OCI-LY3 (cell line): Measurements from ENCODE around the gene BCL11B.

Source experiments
- H2AFZ ChIP-seq: fragments of 200-600, 300-600 bp; shearing (Covaris generic); 2 replicates; pipeline ENCODE4 v1.6.0; 2014; ENCODE audit warnings: antibody characterized with exemption, low read depth, low read length
- H3K27ac ChIP-seq: fragments of 200-600, 300-600 bp; sonication (generic); 2 replicates; pipeline ENCODE4 v1.5.1; 2014; ENCODE audit warnings: mild to moderate bottlenecking, low read length, moderate library complexity, mixed read lengths
- H3K27me3 ChIP-seq: fragments of 200-600, 300-600 bp; sonication (generic); 2 replicates; pipeline ENCODE4 v1.6.1; 2014; ENCODE audit warnings: low read depth, low read length, mixed read lengths
- H3K36me3 ChIP-seq: fragments of 200-600, 300-600 bp; sonication (generic); replicated peaks from 2 replicates; pipeline ENCODE3; 2014; ENCODE audit warnings: low read depth, low read length, mixed read lengths
- H3K4me1 ChIP-seq: fragments of 300-600, 200-600 bp; sonication (generic); 2 replicates; pipeline ENCODE4 v1.6.1; 2014; ENCODE audit warnings: low read length, mixed read lengths
- H3K4me2 ChIP-seq: fragments of 200-600, 300-600 bp; sonication (generic); 2 replicates; pipeline ENCODE4 v1.6.1; 2014; ENCODE audit warnings: low read length, mixed read lengths
- H3K4me3 ChIP-seq: fragments of 300-600, 200-600 bp; sonication (generic); 2 replicates; pipeline ENCODE4 v1.5.1; 2014; ENCODE audit warnings: antibody characterized with exemption, mild to moderate bottlenecking, low read length, moderate library complexity
- H3K79me2 ChIP-seq: fragments of 300-600, 200-600 bp; shearing (Covaris generic); 2 replicates; pipeline ENCODE4 v1.6.1; 2014; ENCODE audit warnings: mild to moderate bottlenecking, low read length, mixed read lengths
- H3K9ac ChIP-seq: fragments of 300-600, 200-600 bp; shearing (Covaris generic); 2 replicates; pipeline ENCODE4 v1.6.0; 2014; ENCODE audit warnings: mild to moderate bottlenecking, low read length, moderate library complexity
- H3K9me3 ChIP-seq: fragments of 200-600, 300-600 bp; shearing (Covaris generic); 2 replicates; pipeline ENCODE4 v1.6.1; 2014; ENCODE audit warnings: low read length, mixed read lengths; ENCODE audit not compliant: insufficient read depth
- H4K20me1 ChIP-seq: fragments of 200-600, 300-600 bp; sonication (generic); 2 replicates; pipeline ENCODE4 v1.6.1; 2016; ENCODE audit warnings: low read length, mixed read lengths; ENCODE audit not compliant: insufficient read depth
- CTCF ChIP-seq: fragments of 200-600, 300-600 bp; sonication (generic); IDR thresholded peaks from 2 replicates; pipeline ENCODE4 v1.5.1; 2014; ENCODE audit warnings: antibody characterized with exemption, low read length, low read depth
- EZH2phosphoT487 ChIP-seq: fragments of 200-600 bp; shearing (Covaris generic); IDR thresholded peaks from 2 replicates; pipeline ENCODE4 v1.6.1; 2018; ENCODE audit warnings: antibody characterized with exemption, mixed run types, low read depth

Gene BCL11B

DNA sequence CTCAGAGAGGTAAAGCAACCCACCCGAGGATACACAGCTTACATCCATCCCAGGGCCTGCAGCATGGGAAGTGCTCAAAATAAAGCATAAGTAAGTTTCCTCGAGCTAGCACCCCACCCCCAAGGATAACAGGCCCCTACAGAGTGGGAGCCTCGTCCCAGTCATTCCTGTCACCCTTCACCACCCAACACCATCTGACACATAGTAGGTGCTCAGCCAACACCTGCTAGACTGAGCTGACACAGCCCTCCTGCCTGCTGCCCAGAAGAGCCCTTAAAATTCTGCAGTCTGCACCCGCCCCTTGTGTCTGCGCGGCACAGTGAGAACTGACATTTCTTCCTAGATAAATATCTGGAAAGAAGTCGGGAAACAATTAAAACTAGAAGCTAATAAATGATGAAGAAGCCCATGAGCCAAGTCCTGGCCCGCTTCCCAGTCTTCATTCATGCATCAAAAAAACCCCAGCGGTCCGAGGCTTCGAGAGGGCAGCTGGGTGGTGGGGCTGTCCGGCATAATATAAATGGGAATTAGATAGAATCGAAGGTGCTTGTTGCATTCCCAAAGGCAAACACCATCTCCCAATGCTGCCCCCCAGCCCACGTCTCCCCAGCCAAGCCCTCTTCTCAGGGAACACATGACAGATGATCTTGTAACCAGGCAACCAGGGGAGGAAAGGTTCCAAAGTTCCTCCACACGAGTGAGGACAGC lies 76.2 kb downstream of the BCL11B start:
- Histone ChIP-seq H3K9ac (no peak overlapping the region), H3K4me2 (no peak overlapping the region), H3K27ac (no peak overlapping the region), H3K36me3 (no peaks in the 10 kb centered on the region), H4K20me1 (no peaks in the 10 kb centered on the region), H2AFZ (no peak overlapping the region), H3K27me3 (no peaks in the 10 kb centered on the region), H3K79me2 (no peaks in the 10 kb centered on the region), H3K4me1 (no peaks in the 10 kb centered on the region), H3K9me3 (no peaks in the 10 kb centered on the region), H3K4me3 (no peak overlapping the region)
- TF ChIP-seq CTCF: no peak
- no peak for TF ChIP-seq EZH2phosphoT487

DNA sequence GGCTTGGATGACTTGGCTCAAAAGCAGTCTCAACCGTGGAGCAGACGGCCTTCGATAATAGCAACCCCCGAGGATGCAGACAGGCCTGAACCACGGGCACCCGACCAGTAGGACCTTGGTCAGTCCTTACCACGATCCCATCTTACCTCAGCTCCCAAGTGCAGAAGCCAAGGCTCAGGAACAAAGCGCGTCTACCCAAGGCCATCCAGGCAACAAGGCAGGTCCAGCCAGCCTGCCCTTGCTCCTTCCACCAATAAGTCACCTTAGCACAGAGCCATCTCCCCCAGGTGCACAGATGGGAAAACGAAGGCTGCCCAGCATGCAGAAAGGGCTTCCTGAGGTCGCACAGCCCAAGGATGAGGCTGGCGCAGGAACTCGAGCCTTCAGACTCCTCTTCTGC lies 77.3 kb downstream of the BCL11B start:
- H3K36me3 ChIP-seq: no peaks in the 10 kb centered on the region
- no peak overlapping the region for H2AFZ ChIP-seq
- H4K20me1 ChIP-seq: no peaks in the 10 kb centered on the region
- no peak overlapping the region for H3K4me2 ChIP-seq
- no peaks in the 10 kb centered on the region for H3K9me3 ChIP-seq
- no peak overlapping the region for H3K9ac ChIP-seq
- no peak overlapping the region for H3K27ac ChIP-seq
- no peaks in the 10 kb centered on the region for H3K27me3 ChIP-seq
- H3K4me3 ChIP-seq: no peak overlapping the region
- TF ChIP-seq CTCF: no peak
- no peak for TF ChIP-seq EZH2phosphoT487
- no peaks in the 10 kb centered on the region for H3K79me2 ChIP-seq
- H3K4me1 ChIP-seq: no peaks in the 10 kb centered on the region

DNA sequence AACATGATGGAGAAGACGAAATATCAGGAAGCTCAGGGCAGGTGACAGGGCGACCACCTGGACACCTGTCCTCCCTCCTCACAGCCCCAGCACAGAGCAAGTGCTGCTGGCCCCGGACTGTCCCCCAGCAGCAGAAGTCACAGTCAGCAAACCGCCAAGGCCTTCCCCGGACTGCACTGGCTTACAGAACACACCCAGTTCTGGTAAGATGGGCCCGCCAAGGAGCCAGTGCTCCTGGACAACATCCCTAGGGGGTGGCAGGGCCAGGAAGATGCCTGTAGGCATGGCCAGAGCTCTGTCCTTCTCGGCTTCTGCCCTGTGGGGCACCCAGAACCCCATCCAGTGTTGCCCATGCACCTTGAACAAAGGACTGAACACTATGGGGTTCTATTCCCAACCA lies 77.9 kb downstream of the BCL11B start:
- Histone ChIP-seq H3K9me3 (no peaks in the 10 kb centered on the region), H3K4me2 (no peak overlapping the region), H4K20me1 (no peaks in the 10 kb centered on the region), H3K27ac (no peak overlapping the region), H3K79me2 (no peaks in the 10 kb centered on the region), H3K27me3 (no peaks in the 10 kb centered on the region), H2AFZ (no peak overlapping the region), H3K4me1 (no peaks in the 10 kb centered on the region), H3K9ac (no peak overlapping the region), H3K36me3 (no peaks in the 10 kb centered on the region), H3K4me3 (no peak overlapping the region)
- TF ChIP-seq CTCF (no peak), EZH2phosphoT487 (no peak)

DNA sequence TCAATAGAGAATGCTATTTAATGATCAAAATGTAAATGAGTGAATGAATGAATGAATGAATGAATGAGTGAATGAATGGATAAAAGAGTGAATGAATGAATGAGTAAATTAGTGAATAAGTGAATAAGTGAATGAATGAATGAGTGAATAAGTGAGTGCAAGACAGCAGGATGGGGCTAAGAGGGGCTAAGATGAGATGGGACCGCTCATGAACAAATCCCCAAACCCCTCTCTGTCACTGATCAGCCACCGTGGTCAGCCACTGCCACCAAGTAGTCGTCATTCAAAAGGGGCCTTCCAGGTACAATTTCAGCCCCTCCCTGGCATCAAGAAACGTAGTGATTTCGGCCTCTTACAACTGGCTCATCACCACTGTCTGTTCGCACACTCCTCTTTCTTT lies 79.2 kb downstream of the BCL11B start:
- Histone ChIP-seq H3K27me3 (no peaks in the 10 kb centered on the region), H3K4me3 (no peak overlapping the region), H3K36me3 (no peaks in the 10 kb centered on the region), H3K4me1 (no peaks in the 10 kb centered on the region), H2AFZ (no peak overlapping the region), H3K9ac (no peak overlapping the region), H3K4me2 (no peak overlapping the region), H3K27ac (no peak overlapping the region), H4K20me1 (no peaks in the 10 kb centered on the region), H3K79me2 (no peaks in the 10 kb centered on the region), H3K9me3 (no peaks in the 10 kb centered on the region)
- TF ChIP-seq EZH2phosphoT487 (no peak), CTCF (no peak)
